B cell (primary cell): Measurements from ENCODE around the gene RIC8B.

Experiments
- EZH2 ChIP-seq: IDR thresholded peaks from 2 replicates; pipeline ENCODE4 v1.6.1; 2012; ENCODE audit warnings: borderline replicate concordance, low read depth, mild to moderate bottlenecking, moderate library complexity, low read length; ENCODE audit not compliant: insufficient read depth, poor library complexity, severe bottlenecking
- TF ChIP-seq, protein P1 (sequence below): fragments of 200-600 bp; IDR thresholded peaks from one replicate; pipeline ENCODE4 v1.8.0; 2022; ENCODE audit warnings: antibody characterized with exemption, mild to moderate bottlenecking

GRCh38 chr12:106934277-106934676 lies 159.8 kb downstream of the RIC8B start:
- TF ChIP-seq, protein P1, sequence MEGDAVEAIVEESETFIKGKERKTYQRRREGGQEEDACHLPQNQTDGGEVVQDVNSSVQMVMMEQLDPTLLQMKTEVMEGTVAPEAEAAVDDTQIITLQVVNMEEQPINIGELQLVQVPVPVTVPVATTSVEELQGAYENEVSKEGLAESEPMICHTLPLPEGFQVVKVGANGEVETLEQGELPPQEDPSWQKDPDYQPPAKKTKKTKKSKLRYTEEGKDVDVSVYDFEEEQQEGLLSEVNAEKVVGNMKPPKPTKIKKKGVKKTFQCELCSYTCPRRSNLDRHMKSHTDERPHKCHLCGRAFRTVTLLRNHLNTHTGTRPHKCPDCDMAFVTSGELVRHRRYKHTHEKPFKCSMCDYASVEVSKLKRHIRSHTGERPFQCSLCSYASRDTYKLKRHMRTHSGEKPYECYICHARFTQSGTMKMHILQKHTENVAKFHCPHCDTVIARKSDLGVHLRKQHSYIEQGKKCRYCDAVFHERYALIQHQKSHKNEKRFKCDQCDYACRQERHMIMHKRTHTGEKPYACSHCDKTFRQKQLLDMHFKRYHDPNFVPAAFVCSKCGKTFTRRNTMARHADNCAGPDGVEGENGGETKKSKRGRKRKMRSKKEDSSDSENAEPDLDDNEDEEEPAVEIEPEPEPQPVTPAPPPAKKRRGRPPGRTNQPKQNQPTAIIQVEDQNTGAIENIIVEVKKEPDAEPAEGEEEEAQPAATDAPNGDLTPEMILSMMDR = no peak
- no peak for TF ChIP-seq EZH2
